OCI-LY7 (cell line): ENCODE measurements around the gene TJP1.

Source experiments
- CTCF ChIP-seq: fragments of 200-600 bp; sonication (generic); conservative IDR thresholded peaks from 2 replicates; pipeline ENCODE4 v1.5.1; 2014; ENCODE audit warnings: mild to moderate bottlenecking, antibody characterized with exemption, low read length, moderate library complexity, mixed read lengths
- EZH2phosphoT487 ChIP-seq: fragments of 200-600 bp; sonication (generic); IDR thresholded peaks from 2 replicates; pipeline ENCODE4 v1.6.1; 2018; ENCODE audit warnings: low read depth, borderline replicate concordance, mild to moderate bottlenecking, mixed run types, antibody characterized with exemption, low read length, moderate library complexity, mixed read lengths

DNA sequence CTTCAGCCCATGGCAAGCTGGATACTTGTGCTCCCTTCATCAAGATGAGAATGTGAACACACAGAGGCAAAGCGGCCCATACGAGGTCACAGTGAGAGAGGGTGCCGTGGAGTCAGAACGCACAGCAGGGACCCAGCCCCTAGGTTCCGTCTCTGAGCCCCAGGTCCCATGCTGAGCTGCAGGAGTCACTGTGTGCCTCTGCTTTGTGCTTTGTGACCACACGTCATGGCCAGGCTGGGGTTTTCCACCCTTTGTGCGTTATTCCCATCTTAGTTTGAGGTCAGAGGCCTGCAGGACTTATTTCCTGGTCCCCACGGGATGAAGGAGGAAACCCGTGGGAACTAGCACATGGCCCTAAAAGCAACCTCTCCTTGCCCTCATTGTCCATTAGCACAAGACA lies 140.3 kb downstream of the TJP1 start:
- TF ChIP-seq CTCF (no peak), EZH2phosphoT487 (no peak)
